Smooth muscle cell (in vitro differentiated cells): ENCODE results near the gene PSMB9. TPM values are rescaled to one million over a fixed set of nuclear protein-coding genes. Genes with fewer than 3 reads are reported as not detected.

ENCODE experiments used
- DNase-seq: peaks from one replicate; lab custom pipeline; 2025; ENCODE audit not compliant: unreplicated experiment; lab: John Stamatoyannopoulos, UW
- H2AFZ ChIP-seq: fragments of 200-600 bp; sonication (generic); 2 replicates; pipeline ENCODE4 v1.6.0; 2016; ENCODE audit warnings: antibody characterized with exemption, low read depth, mild to moderate bottlenecking
- H3F3A ChIP-seq: fragments of 200-600 bp; sonication (generic); 2 replicates; pipeline ENCODE4 v1.6.0; 2017; ENCODE audit warnings: antibody characterized with exemption, low read depth
- H3K27ac ChIP-seq: fragments of 200-600 bp; sonication (generic); 2 replicates; pipeline ENCODE4 v1.5.1; 2016; ENCODE audit warnings: low read depth, mild to moderate bottlenecking
- H3K27me3 ChIP-seq: fragments of 200-600 bp; sonication (generic); 2 replicates; pipeline ENCODE4 v1.6.1; 2016; ENCODE audit warnings: low read depth, mild to moderate bottlenecking
- H3K36me3 ChIP-seq: fragments of 200-600 bp; sonication (generic); 2 replicates; pipeline ENCODE4 v1.5.1; 2016; ENCODE audit warnings: low read depth
- H3K4me1 ChIP-seq: fragments of 200-600 bp; sonication (generic); 2 replicates; pipeline ENCODE4 v1.5.1; 2016; ENCODE audit warnings: low read depth
- H3K4me2 ChIP-seq: fragments of 200-600 bp; sonication (generic); 2 replicates; pipeline ENCODE4 v1.6.0; 2016; ENCODE audit warnings: mild to moderate bottlenecking
- H3K4me3 ChIP-seq: fragments of 200-600 bp; sonication (generic); 2 replicates; pipeline ENCODE4 v1.5.1; 2016; ENCODE audit warnings: mild to moderate bottlenecking
- H3K79me2 ChIP-seq: fragments of 200-600 bp; sonication (generic); 2 replicates; pipeline ENCODE4 v1.6.0; 2016; ENCODE audit warnings: low read depth, mild to moderate bottlenecking
- H3K9ac ChIP-seq: fragments of 200-600 bp; sonication (generic); 2 replicates; pipeline ENCODE4 v1.6.0; 2016; ENCODE audit warnings: low read depth
- H3K9me3 ChIP-seq: fragments of 200-600 bp; sonication (generic); replicated peaks from 2 replicates; pipeline ENCODE4 v1.5.1; 2016; ENCODE audit warnings: low read depth
- H4K20me1 ChIP-seq: fragments of 200-600 bp; sonication (generic); 2 replicates; pipeline ENCODE4 v1.6.0; 2016; ENCODE audit warnings: low read depth
- CTCF ChIP-seq: fragments of 200-600 bp; sonication (generic); IDR thresholded peaks from 2 replicates; pipeline ENCODE4 v1.5.1; 2017; ENCODE audit warnings: borderline replicate concordance, mild to moderate bottlenecking, antibody characterized with exemption; ENCODE audit not compliant: insufficient read depth, poor library complexity, severe bottlenecking
- WGBS: methylation state at CpG from one replicate; pipeline ENCODE4 v1.1.7; 2016; ENCODE audit warnings: low lambda C conversion rate; 5-methylcytosine and 5-hydroxymethylcytosine counted together
- polyA plus RNA-seq: library from polyadenylated mRNA; unstranded; fragments of >200 nt; fragmentation: Nextera tagmentation; extraction: Ambion mirVana; gene quantifications from 2 replicates; pipeline ENCODE4 v1.2.1, GENCODE V29; 2016
- total RNA-seq: library from RNA; depleted of rRNA; stranded (reverse); fragments of >200 nt; gene quantifications from 2 replicates; pipeline ENCODE4 v1.2.3, GENCODE V29; 2014

The PSMB9 gene
- total and polyA plus RNA-seq, 2 experiments from 2014 or later = 2.2 TPM; not detected in 1

GRCh38 chr6:32903952-32904351 is 50.0 kb downstream of the PSMB9 start:
- Histone ChIP-seq H3K9ac (no peak overlapping the region), H3K4me3 (no peak overlapping the region)

GRCh38 chr6:32905078-32905477 is 51.1 kb downstream of the PSMB9 start:
- H3K4me3 ChIP-seq = no peak overlapping the region
- no peaks in the 10 kb centered on the region for H3F3A ChIP-seq
- no peak for DNase-seq
- no peak for TF ChIP-seq CTCF
- H3K27ac ChIP-seq = no peak overlapping the region
- no peaks in the 10 kb centered on the region for H4K20me1 ChIP-seq
- no peaks in the 10 kb centered on the region for H3K9me3 ChIP-seq
- no peaks in the 10 kb centered on the region for H3K4me1 ChIP-seq
- H3K79me2 ChIP-seq = no peaks in the 10 kb centered on the region
- H3K36me3 ChIP-seq = no peaks in the 10 kb centered on the region
- no peak overlapping the region for H3K4me2 ChIP-seq
- H2AFZ ChIP-seq = no peak overlapping the region
- H3K9ac ChIP-seq = no peak overlapping the region
- 93% methylated on average over 2 of the region's 2 CpGs for WGBS
- peaks cover 3% of the 10 kb centered on the region for H3K27me3 ChIP-seq

More at GRCh38 chr6:32903952-32904351, 50.0 kb downstream of the PSMB9 start:
- Histone ChIP-seq H3K27ac (no peak overlapping the region), H3K4me2 (no peak overlapping the region), H3K9me3 (no peaks in the 10 kb centered on the region), H4K20me1 (no peaks in the 10 kb centered on the region), H3K4me1 (no peaks in the 10 kb centered on the region), H2AFZ (no peak overlapping the region), H3F3A (no peaks in the 10 kb centered on the region), H3K36me3 (no peaks in the 10 kb centered on the region), H3K79me2 (peaks cover 1% of the 10 kb centered on the region), H3K27me3 (no peaks in the 10 kb centered on the region)
- DNase-seq = no peak
- TF ChIP-seq CTCF = no peak

GRCh38 chr6:32906539-32906938 is 52.5 kb downstream of the PSMB9 start:
- Histone ChIP-seq H3K36me3 (no peaks in the 10 kb centered on the region), H3K4me2 (no peak overlapping the region), H3K27ac (no peak overlapping the region), H2AFZ (no peak overlapping the region), H3K9ac (no peak overlapping the region), H3K79me2 (no peaks in the 10 kb centered on the region), H4K20me1 (no peaks in the 10 kb centered on the region), H3K9me3 (no peaks in the 10 kb centered on the region), H3F3A (no peaks in the 10 kb centered on the region), H3K4me3 (no peak overlapping the region), H3K4me1 (no peaks in the 10 kb centered on the region), H3K27me3 (peaks cover 11% of the 10 kb centered on the region)
- no peak for TF ChIP-seq CTCF
- WGBS = 66% methylated on average over 1 of the region's 1 CpG
- DNase-seq = no peak

- Histone ChIP-seq H3K4me2 (no peak overlapping the region), H3K9ac (no peak overlapping the region), H3K36me3 (no peaks in the 10 kb centered on the region), H3F3A (no peaks in the 10 kb centered on the region), H3K79me2 (no peaks in the 10 kb centered on the region), H3K4me3 (no peak overlapping the region), H3K9me3 (no peaks in the 10 kb centered on the region), H3K4me1 (no peaks in the 10 kb centered on the region), H3K27ac (no peak overlapping the region), H3K27me3 (peaks cover 25% of the 10 kb centered on the region), H2AFZ (no peak overlapping the region), H4K20me1 (no peaks in the 10 kb centered on the region)
- WGBS = 80% methylated on average over 2 of the region's 2 CpGs
- DNase-seq = no peak
- TF ChIP-seq CTCF = no peak
Measured at GRCh38 chr6:32908897-32909296, 54.9 kb downstream of the PSMB9 start.
